HEK293T (cell line): Measurements from ENCODE around the gene HMGN5.

ENCODE experiments used
- CTCF ChIA-PET: fragments of 350-600 bp; formaldehyde crosslinking; extraction: SDS; loops from one replicate; lab custom pipeline; 2021; ENCODE audit warnings: antibody characterized with exemption, inconsistent platforms; lab: Yijun Ruan, JAX
- POLR2A ChIA-PET: fragments of 350-600 bp; formaldehyde crosslinking; extraction: SDS; loops from one replicate; lab custom pipeline; 2020; ENCODE audit warnings: antibody characterized with exemption, inconsistent platforms; lab: Yijun Ruan, JAX
- DNase-seq: peaks from one replicate; pipeline ENCODE4 v3.0.0; 2012; ENCODE audit warnings: mixed read lengths; ENCODE audit errors: extremely low spot score
- ARNT ChIP-seq: fragments of 450-650 bp; IDR thresholded peaks from 2 replicates; pipeline ENCODE4 v1.6.1; 2017; ENCODE audit warnings: mild to moderate bottlenecking
- BHLHE40 ChIP-seq: fragments of 450-650 bp; IDR thresholded peaks from 2 replicates; pipeline ENCODE4 v1.6.1; 2016; ENCODE audit warnings: mild to moderate bottlenecking, moderate library complexity, borderline replicate concordance
- CTBP1 ChIP-seq: fragments of 450-650 bp; IDR thresholded peaks from 2 replicates; pipeline ENCODE4 v1.6.1; 2016; ENCODE audit warnings: borderline replicate concordance
- ELF4 ChIP-seq: fragments of 450-650 bp; IDR thresholded peaks from 2 replicates; pipeline ENCODE4 v1.6.1; 2017; ENCODE audit warnings: antibody characterized with exemption
- FOXA1 ChIP-seq: fragments of 450-650 bp; IDR thresholded peaks from 2 replicates; pipeline ENCODE4 v1.6.1; 2016; ENCODE audit warnings: mild to moderate bottlenecking
- FOXK2 ChIP-seq: fragments of 450-650 bp; IDR thresholded peaks from 2 replicates; pipeline ENCODE4 v1.6.1; 2016; ENCODE audit warnings: mild to moderate bottlenecking
- FOXM1 ChIP-seq: fragments of 450-650 bp; IDR thresholded peaks from 2 replicates; pipeline ENCODE4 v1.6.1; 2017; ENCODE audit warnings: mild to moderate bottlenecking, borderline replicate concordance
- HDGF ChIP-seq: fragments of 450-650 bp; IDR thresholded peaks from 2 replicates; pipeline ENCODE4 v1.6.1; 2017; ENCODE audit warnings: antibody characterized with exemption, borderline replicate concordance
- L3MBTL2 ChIP-seq: fragments of 450-650 bp; conservative IDR thresholded peaks from 2 replicates; pipeline ENCODE4 v1.6.1; 2016; ENCODE audit warnings: mild to moderate bottlenecking
- LEF1 ChIP-seq: fragments of 450-650 bp; IDR thresholded peaks from 2 replicates; pipeline ENCODE4 v1.6.1; 2017; ENCODE audit warnings: mild to moderate bottlenecking, borderline replicate concordance
- NFRKB ChIP-seq: fragments of 450-650 bp; IDR thresholded peaks from 2 replicates; pipeline ENCODE4 v1.6.1; 2016; ENCODE audit warnings: mild to moderate bottlenecking, moderate library complexity
- SP1 ChIP-seq: fragments of 450-650 bp; IDR thresholded peaks from 2 replicates; pipeline ENCODE4 v1.6.1; 2017
- SUZ12 ChIP-seq: fragments of 450-650 bp; IDR thresholded peaks from 2 replicates; pipeline ENCODE4 v1.6.1; 2016; ENCODE audit warnings: mild to moderate bottlenecking
- TARDBP ChIP-seq: fragments of 450-650 bp; IDR thresholded peaks from 2 replicates; pipeline ENCODE4 v1.6.1; 2016
- ZNF384 ChIP-seq: fragments of 450-650 bp; IDR thresholded peaks from 2 replicates; pipeline ENCODE4 v1.6.1; 2016
- TF ChIP-seq, protein P1 (sequence below): fragments of 450-650 bp; IDR thresholded peaks from 2 replicates; pipeline ENCODE4 v1.6.1; 2016

Gene HMGN5, protein sequence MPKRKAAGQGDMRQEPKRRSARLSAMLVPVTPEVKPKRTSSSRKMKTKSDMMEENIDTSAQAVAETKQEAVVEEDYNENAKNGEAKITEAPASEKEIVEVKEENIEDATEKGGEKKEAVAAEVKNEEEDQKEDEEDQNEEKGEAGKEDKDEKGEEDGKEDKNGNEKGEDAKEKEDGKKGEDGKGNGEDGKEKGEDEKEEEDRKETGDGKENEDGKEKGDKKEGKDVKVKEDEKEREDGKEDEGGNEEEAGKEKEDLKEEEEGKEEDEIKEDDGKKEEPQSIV

DNA sequence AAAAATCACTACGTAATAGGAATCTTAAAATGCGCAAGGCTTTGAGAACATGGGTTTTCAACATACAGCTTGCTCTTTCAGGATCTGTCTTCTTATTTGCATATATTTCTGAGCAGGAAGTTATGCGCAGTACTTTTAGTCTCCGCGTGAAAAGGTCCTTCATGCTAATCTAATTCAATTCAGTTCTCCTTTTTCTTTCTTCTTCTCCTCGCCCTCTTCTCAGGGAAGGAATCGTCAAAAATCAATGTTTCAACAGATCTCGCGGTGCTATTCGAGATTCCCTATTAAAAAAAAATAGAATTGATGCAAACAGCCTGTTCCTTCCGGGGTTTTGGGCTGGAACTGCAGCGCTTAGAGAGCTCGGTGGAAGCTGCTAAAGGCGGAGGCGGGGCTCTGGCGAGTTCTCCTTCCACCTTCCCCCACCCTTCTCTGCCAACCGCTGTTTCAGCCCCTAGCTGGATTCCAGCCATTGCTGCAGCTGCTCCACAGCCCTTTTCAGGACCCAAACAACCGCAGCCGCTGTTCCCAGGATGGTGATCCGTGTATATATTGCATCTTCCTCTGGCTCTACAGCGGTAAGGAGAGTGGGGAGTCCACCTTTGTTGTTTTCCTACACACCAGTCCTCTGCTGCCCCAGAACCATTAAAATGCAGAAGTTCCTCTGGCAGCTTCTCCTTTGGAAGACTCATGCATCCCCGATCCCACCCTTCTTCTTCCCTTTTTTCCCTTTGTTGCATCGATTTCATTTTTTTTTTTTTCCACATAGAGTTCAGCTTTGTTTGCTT is at the start of gene HMGN5, which contains the start of gene SH3BGRL:
Gene HMGN5 (minus strand): TSS at position 243 of the 785 bp plus-strand sequence. CDS start 80,364 bp downstream, outside the sequence.
Gene SH3BGRL (plus strand): TSS at position 432 of the 785 bp plus-strand sequence. CDS start 99 bp downstream, at position 531.
- TF ChIP-seq, protein P1, sequence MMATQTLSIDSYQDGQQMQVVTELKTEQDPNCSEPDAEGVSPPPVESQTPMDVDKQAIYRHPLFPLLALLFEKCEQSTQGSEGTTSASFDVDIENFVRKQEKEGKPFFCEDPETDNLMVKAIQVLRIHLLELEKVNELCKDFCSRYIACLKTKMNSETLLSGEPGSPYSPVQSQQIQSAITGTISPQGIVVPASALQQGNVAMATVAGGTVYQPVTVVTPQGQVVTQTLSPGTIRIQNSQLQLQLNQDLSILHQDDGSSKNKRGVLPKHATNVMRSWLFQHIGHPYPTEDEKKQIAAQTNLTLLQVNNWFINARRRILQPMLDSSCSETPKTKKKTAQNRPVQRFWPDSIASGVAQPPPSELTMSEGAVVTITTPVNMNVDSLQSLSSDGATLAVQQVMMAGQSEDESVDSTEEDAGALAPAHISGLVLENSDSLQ = no peak
- TF ChIP-seq ZNF384 = peak; percentile 21; the same call in 1 of the 2 replicates
- TF ChIP-seq FOXA1 = no peak
- TF ChIP-seq TARDBP = no peak
- peak; percentile 31; the same call in 1 of the 2 replicates for TF ChIP-seq L3MBTL2
- TF ChIP-seq BHLHE40 = no peak
- ChIA-PET CTCF (interaction anchor here (0.6 to 1.8 kb wide), 4 partner anchors 74 to 190 kb away, joined by 3 to 9 read pairs (median 4); no protein-coding TSS in a partner anchor), POLR2A (interaction anchor here (0.7 to 1.7 kb wide), 7 partner anchors 8 to 393 kb away, joined by 3 to 11 read pairs (median 4); no protein-coding TSS in a partner anchor)
- peak; percentile 67 for DNase-seq

DNA sequence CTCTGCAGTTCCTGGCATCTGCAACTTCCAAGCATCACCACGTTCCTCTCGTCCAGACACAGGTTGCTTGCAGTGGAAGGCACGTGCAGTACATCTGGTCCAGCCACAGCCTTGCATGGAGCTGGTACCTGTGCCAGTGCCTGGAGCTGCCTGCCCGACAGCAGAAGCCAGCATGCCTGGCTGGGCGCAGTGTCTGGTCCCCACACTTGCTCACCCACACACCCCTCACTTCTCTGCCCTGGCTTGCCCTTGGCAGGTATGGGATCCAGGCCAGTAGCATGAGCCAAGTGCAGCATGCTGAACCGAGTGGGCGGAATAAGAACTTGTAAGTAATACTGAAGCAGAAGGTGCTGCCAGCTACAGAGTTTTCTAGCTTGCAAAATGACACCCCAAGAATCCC is 40.0 kb upstream of the HMGN5 start:
- TF ChIP-seq BHLHE40 (no peak), FOXK2 (no peak), ZNF384 (no peak), LEF1 (no peak), ELF4 (no peak), CTBP1 (no peak), FOXA1 (no peak), SUZ12 (no peak), TARDBP (no peak), HDGF (no peak), ARNT (no peak), NFRKB (no peak), SP1 (no peak), FOXM1 (no peak), L3MBTL2 (no peak)
- TF ChIP-seq, protein P1 = no peak
- ChIA-PET CTCF (no interaction called here), POLR2A (no interaction called here)
- no peak for DNase-seq

DNA sequence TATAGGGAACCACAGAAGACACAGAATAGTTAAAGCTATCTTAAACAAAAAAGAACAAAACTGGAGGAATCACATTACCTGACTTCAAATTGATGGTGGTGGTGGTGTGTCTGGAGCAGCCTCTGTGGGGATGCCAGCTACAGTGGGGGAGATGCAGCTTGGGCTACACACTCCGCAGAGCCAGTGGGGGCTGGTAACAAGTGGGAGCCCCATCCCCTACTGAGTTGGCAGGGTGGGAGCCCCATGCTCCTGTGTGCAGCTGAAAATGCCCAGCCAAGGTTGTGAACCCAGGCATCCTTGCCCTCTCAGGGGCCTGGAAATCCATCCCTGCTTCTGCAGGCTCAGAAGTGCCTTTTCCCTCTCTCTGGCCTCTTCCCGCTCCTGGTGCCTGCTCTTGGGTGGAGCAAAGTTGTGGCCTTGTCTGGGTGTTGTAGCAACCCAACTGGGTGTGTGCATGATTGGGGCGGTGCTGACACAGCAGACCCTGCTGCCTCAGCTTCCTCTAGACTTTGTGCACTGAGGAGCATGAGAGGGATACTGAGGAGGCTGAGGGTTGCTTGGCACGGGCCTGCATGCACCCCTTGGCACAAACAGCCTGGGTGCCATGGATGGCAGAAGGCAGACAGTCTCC is 39.1 kb upstream of the HMGN5 start:
- CTCF ChIA-PET = no interaction called here
- POLR2A ChIA-PET = no interaction called here
- no peak for DNase-seq
- TF ChIP-seq BHLHE40 (no peak), L3MBTL2 (no peak), ARNT (no peak), FOXM1 (no peak)

DNA sequence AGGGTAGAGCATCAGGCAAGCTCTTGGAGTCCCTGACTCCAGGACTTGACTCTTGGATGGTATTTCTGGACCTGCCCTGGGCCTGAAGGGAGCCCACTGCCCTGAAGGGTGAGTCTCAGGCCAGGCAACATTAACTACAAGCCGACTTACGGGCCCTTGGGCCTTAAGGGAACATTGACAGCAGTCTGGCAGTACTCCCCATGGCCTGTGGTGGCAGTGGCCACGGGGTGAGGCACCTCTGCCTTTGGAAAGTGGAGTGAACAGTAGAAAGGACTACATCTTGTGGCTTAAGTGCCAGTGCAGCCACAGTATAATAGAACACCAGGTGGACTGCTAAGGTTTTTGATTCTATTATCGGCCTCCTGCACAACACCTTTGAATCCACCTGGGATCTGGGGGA is 36.5 kb upstream of the HMGN5 start:
- TF ChIP-seq, protein P1 = no peak
- TF ChIP-seq ZNF384 = no peak
- TF ChIP-seq SUZ12 = no peak
- no peak for TF ChIP-seq CTBP1
- no peak for TF ChIP-seq ELF4
- no peak for TF ChIP-seq L3MBTL2
- TF ChIP-seq BHLHE40 = no peak
- no peak for TF ChIP-seq FOXK2
- TF ChIP-seq NFRKB = no peak
- TF ChIP-seq FOXM1 = no peak
- no peak for TF ChIP-seq HDGF
- TF ChIP-seq FOXA1 = no peak
- ChIA-PET CTCF (no interaction called here), POLR2A (no interaction called here)
- no peak for DNase-seq

DNA sequence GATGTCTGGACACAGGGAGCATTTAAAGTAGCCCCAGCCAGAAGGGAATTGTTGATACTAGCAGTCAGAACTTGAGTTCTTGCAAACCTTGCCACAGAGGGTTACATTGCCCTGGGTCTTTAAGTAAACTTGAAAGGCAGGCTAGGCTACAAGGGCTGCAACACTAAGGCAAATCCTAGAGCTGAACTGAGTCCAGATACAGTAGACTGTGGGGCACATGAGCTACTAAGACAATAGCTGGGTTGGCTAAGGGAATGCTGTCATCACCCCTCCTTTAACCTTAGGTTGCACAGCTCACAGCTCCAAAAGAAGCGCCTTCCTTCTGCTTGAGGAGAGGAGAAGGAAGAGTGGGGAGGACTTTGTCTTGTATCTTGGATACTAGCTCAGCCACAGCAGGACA is 35.8 kb upstream of the HMGN5 start:
- DNase-seq = no peak
- CTCF ChIA-PET = no interaction called here
- POLR2A ChIA-PET = no interaction called here
- TF ChIP-seq CTBP1 (no peak), ELF4 (no peak), TARDBP (no peak), FOXK2 (no peak), HDGF (no peak), ARNT (no peak), FOXA1 (no peak), ZNF384 (no peak), L3MBTL2 (no peak), SP1 (no peak), BHLHE40 (no peak)
- TF ChIP-seq, protein P1 = no peak
